ENCODE results near the gene GNGT2.

GNGT2 gene

DNA sequence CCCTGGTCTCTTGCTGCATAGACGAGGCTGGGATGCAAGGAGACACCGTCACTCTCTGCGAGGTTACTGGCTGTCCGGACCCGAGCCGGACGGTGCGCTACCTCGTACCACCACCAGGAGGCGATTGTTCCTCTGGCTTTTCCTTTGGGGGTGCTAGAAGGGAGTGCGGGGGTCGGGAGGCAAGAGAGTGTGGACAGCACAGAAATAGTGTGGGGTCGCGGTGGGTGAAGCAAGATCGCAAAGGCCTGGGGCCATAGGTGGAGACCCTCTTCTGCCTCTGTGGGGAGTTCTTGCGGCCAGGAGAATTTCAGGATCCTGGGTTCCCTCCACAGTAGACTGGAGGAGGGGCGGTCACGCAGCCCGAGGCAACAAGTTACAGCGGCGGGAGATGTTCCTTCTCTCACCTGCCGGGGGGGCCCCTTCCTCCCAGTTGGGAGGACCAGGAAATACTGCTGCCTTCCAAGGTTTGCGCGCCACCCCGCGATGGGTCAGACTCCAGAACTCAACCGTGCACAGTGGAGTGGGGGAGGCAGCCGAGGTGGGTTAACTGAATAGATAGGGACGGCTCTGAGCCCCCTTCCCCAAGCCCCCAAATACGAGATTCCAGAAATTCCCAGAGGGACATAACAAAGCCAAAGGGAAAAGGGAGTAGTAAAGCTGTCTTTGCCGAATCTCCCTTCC, 13.3 kb upstream of the GNGT2 start:
- Histone ChIP-seq H2BK15ac (ENCODE audit: low read depth, poor library complexity, severe bottlenecking) (peak overlapping the region; percentile 34), H3K79me1 (replicated peaks; ENCODE audit: low read length, poor library complexity, severe bottlenecking) (no peaks in the 10 kb centered on the region), H3K27ac (ENCODE audit: low read length, poor library complexity, severe bottlenecking) (no peak overlapping the region), H3K4ac (ENCODE audit: low read depth in 1 of 2, low read length in 2 of 2) (no peak overlapping the region), H3K27me3 (ENCODE audit: control insufficient read depth in 1 of 2, insufficient read depth in 1 of 2, low read length in 2 of 2) (peaks cover 50 to 78% of the 10 kb centered on the region in 2 experiments), H2BK12ac (ENCODE audit: low read length in 2 of 2) (no peak overlapping the region), H2BK5ac (ENCODE audit: low read depth, low read length, poor library complexity, severe bottlenecking) (no peak overlapping the region), H3K9me3 (ENCODE audit: control insufficient read depth, low read length) (no peaks in the 10 kb centered on the region), H3K9ac (ENCODE audit: low read length) (no peak overlapping the region), H2BK120ac (ENCODE audit: low read depth, low read length) (no peak overlapping the region), H2AFZ (ENCODE audit: low read depth, low read length) (no peak overlapping the region), H4K91ac (ENCODE audit: low read length) (no peak overlapping the region), H3K4me1 (ENCODE audit: control insufficient read depth, insufficient read depth, low read depth, low read length) (peaks cover 19% of the 10 kb centered on the region), H2AK5ac (ENCODE audit: low read length, severe bottlenecking) (no peak overlapping the region), H3K36me3 (ENCODE audit: control insufficient read depth in 1 of 2, insufficient read depth in 2 of 2, low read depth in 1 of 2, low read length in 2 of 2) (peaks cover 0 to 12% of the 10 kb centered on the region in 2 experiments), H3K4me2 (ENCODE audit: low read length, poor library complexity, severe bottlenecking) (peak overlapping the region; percentile 70), H4K8ac (ENCODE audit: low read length) (no peak overlapping the region), H3K4me3 (ENCODE audit: insufficient read depth in 1 of 2, low read depth in 1 of 2, low read length in 2 of 2) (peak overlapping the region in 1 of 2 experiments; percentile 18), H3K14ac (ENCODE audit: low read length in 2 of 2) (no peak overlapping the region), H3K23ac (ENCODE audit: low read length in 2 of 2) (no peak overlapping the region), H3K18ac (ENCODE audit: low read depth in 1 of 2, low read length in 2 of 2) (no peak overlapping the region)
- 5% methylated on average over 28 of the region's 31 CpGs for WGBS
- DNase-seq, result peak; percentile 38

DNA sequence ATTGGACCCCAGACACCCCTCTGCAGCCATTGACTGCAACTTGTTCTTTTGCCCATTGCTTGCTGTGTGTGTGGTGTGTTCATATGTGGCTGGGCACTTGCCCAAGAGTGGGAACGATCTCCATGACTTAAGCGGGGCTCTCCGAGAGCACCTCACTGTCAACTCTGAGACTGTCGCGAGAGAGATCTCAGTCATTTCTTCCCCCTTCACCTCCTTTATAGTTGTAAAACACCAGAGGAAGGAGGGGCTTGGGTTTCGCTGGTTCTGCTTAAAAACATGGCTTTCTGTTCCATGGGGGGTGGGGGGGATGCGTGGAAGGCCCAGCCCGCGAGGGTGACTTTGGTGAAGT, 12.8 kb upstream of the GNGT2 start:
- no peak overlapping the region for H2AFZ ChIP-seq (ENCODE audit: low read depth, low read length)
- WGBS, result 14% methylated on average over 4 of the region's 9 CpGs
- no peaks in the 10 kb centered on the region for H3K9me3 ChIP-seq (ENCODE audit: control insufficient read depth, low read length)
- no peak overlapping the region for H3K9ac ChIP-seq (ENCODE audit: low read length)
- H3K4me1 ChIP-seq (ENCODE audit: control insufficient read depth, insufficient read depth, low read depth, low read length), result peaks cover 19% of the 10 kb centered on the region
- no peaks in the 10 kb centered on the region for H3K79me1 ChIP-seq (replicated peaks; ENCODE audit: low read length, poor library complexity, severe bottlenecking)
- H2BK12ac ChIP-seq (ENCODE audit: low read length in 2 of 2), result no peak overlapping the region
- no peak overlapping the region for H2BK5ac ChIP-seq (ENCODE audit: low read depth, low read length, poor library complexity, severe bottlenecking)
- H3K4ac ChIP-seq (ENCODE audit: low read depth in 1 of 2, low read length in 2 of 2), result no peak overlapping the region
- no peak overlapping the region for H4K91ac ChIP-seq (ENCODE audit: low read length)
- H3K27ac ChIP-seq (ENCODE audit: low read length, poor library complexity, severe bottlenecking), result no peak overlapping the region
- H2AK5ac ChIP-seq (ENCODE audit: low read length, severe bottlenecking), result no peak overlapping the region
- peak overlapping the region in 1 of 2 experiments; percentile 18 for H3K4me3 ChIP-seq (ENCODE audit: insufficient read depth in 1 of 2, low read depth in 1 of 2, low read length in 2 of 2)
- no peak for DNase-seq
- H3K4me2 ChIP-seq (ENCODE audit: low read length, poor library complexity, severe bottlenecking), result peak overlapping the region; percentile 7
- H4K8ac ChIP-seq (ENCODE audit: low read length), result no peak overlapping the region
- no peak overlapping the region for H3K14ac ChIP-seq (ENCODE audit: low read length in 2 of 2)
- H2BK15ac ChIP-seq (ENCODE audit: low read depth, poor library complexity, severe bottlenecking), result no peak overlapping the region
- no peak overlapping the region for H2BK120ac ChIP-seq (ENCODE audit: low read depth, low read length)
- peaks cover 50 to 80% of the 10 kb centered on the region in 2 experiments for H3K27me3 ChIP-seq (ENCODE audit: control insufficient read depth in 1 of 2, insufficient read depth in 1 of 2, low read length in 2 of 2)
- no peak overlapping the region for H3K23ac ChIP-seq (ENCODE audit: low read length in 2 of 2)
- H3K36me3 ChIP-seq (ENCODE audit: control insufficient read depth in 1 of 2, insufficient read depth in 2 of 2, low read depth in 1 of 2, low read length in 2 of 2), result peaks cover 0 to 14% of the 10 kb centered on the region in 2 experiments
- no peak overlapping the region for H3K18ac ChIP-seq (ENCODE audit: low read depth in 1 of 2, low read length in 2 of 2)

DNA sequence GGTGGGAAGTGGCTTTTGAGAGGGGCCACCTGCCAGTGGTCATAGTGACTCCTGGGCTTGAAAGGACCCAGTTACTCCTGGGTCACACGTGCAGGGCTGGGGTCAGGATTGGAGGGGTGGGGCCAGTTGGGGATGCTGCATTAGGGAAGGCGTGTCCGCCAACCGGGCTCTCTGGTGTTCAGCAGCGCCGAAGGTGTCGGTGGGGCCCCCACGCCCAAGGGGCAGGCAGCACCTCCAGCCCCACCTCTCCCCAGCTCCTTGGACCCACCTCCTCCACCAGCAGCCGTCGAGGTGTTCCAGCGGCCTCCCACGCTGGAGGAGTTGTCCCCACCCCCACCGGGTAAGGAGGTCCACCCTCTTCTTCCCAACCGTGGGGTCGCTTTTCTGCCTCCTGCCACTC, 9.6 kb upstream of the GNGT2 start:
- peaks cover 17% of the 10 kb centered on the region for H3K4me1 ChIP-seq (ENCODE audit: control insufficient read depth, insufficient read depth, low read depth, low read length)
- H3K79me1 ChIP-seq (replicated peaks; ENCODE audit: low read length, poor library complexity, severe bottlenecking), result no peaks in the 10 kb centered on the region
- 98% methylated on average over 14 of the region's 15 CpGs for WGBS
- H3K23ac ChIP-seq (ENCODE audit: low read length in 2 of 2), result no peak overlapping the region
- DNase-seq, result no peak
- H3K4ac ChIP-seq (ENCODE audit: low read depth in 1 of 2, low read length in 2 of 2), result no peak overlapping the region
- H2BK15ac ChIP-seq (ENCODE audit: low read depth, poor library complexity, severe bottlenecking), result no peak overlapping the region
- peaks cover 26 to 54% of the 10 kb centered on the region in 2 experiments for H3K27me3 ChIP-seq (ENCODE audit: control insufficient read depth in 1 of 2, insufficient read depth in 1 of 2, low read length in 2 of 2)
- no peak overlapping the region for H3K4me3 ChIP-seq (ENCODE audit: insufficient read depth in 1 of 2, low read depth in 1 of 2, low read length in 2 of 2)
- H3K4me2 ChIP-seq (ENCODE audit: low read length, poor library complexity, severe bottlenecking), result no peak overlapping the region
- no peak overlapping the region for H4K91ac ChIP-seq (ENCODE audit: low read length)
- H4K8ac ChIP-seq (ENCODE audit: low read length), result no peak overlapping the region
- H3K27ac ChIP-seq (ENCODE audit: low read length, poor library complexity, severe bottlenecking), result no peak overlapping the region
- peaks cover 0 to 20% of the 10 kb centered on the region in 2 experiments for H3K36me3 ChIP-seq (ENCODE audit: control insufficient read depth in 1 of 2, insufficient read depth in 2 of 2, low read depth in 1 of 2, low read length in 2 of 2)
- peak overlapping the region in 1 of 2 experiments; percentile 42 for H3K14ac ChIP-seq (ENCODE audit: low read length in 2 of 2)
- no peak overlapping the region for H2AK5ac ChIP-seq (ENCODE audit: low read length, severe bottlenecking)
- H3K9me3 ChIP-seq (ENCODE audit: control insufficient read depth, low read length), result no peaks in the 10 kb centered on the region
- no peak overlapping the region for H2BK5ac ChIP-seq (ENCODE audit: low read depth, low read length, poor library complexity, severe bottlenecking)
- no peak overlapping the region for H3K9ac ChIP-seq (ENCODE audit: low read length)
- H2AFZ ChIP-seq (ENCODE audit: low read depth, low read length), result no peak overlapping the region
- H3K18ac ChIP-seq (ENCODE audit: low read depth in 1 of 2, low read length in 2 of 2), result no peak overlapping the region
- no peak overlapping the region for H2BK120ac ChIP-seq (ENCODE audit: low read depth, low read length)
- H2BK12ac ChIP-seq (ENCODE audit: low read length in 2 of 2), result no peak overlapping the region

DNA sequence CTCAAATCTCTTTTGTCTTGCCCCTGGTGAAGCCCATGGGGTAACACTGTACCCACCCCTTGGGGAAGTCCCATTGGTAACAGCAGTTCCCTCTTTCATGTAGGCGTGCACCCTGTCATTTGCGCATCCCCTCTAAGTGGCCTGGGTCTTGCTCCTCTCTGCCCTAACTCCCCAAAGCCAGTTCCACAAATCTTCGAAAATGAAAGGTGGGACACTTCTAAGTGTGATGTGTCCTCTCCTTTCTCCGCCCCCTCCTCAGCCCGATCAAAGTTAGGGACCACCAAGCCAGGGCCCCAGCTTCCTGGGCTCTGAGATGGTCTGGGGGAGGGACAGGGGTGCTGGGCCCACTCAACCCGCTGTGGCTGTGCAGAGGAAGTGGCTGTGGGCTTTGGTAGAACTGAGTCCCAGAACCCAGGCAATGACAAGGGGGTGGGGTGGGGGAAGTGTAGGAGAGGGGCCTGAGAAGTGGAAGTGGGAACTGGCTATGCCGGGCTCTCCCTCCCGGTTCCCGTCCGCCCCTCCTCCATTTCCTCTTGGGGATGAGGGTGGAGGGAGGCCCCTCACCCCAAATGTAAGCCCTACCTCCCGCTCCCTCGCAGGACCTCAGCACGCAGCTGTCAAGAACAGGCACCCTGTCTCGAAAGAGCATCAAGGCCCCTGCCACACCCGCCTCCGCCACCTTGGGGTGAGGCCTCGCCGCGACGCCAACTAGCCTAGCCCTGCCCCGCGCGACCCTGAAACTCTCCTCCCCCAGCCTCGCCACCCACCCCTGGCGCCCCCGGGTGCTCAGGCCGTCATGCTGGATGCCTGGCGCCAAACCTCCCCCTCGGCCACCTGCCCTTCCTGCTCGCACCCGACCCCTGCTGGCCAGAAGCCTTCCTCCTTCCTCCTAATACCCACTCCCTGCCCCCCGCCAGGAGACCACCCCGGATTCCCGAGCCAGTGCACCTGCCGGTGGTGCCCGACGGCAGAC, 8.9 kb upstream of the GNGT2 start:
- Histone ChIP-seq H3K18ac (ENCODE audit: low read depth in 1 of 2, low read length in 2 of 2) (no peak overlapping the region), H3K36me3 (ENCODE audit: control insufficient read depth in 1 of 2, insufficient read depth in 2 of 2, low read depth in 1 of 2, low read length in 2 of 2) (peaks cover 0 to 20% of the 10 kb centered on the region in 2 experiments), H2BK15ac (ENCODE audit: low read depth, poor library complexity, severe bottlenecking) (no peak overlapping the region), H2BK5ac (ENCODE audit: low read depth, low read length, poor library complexity, severe bottlenecking) (no peak overlapping the region), H3K4me1 (ENCODE audit: control insufficient read depth, insufficient read depth, low read depth, low read length) (peaks cover 10% of the 10 kb centered on the region), H3K4ac (ENCODE audit: low read depth in 1 of 2, low read length in 2 of 2) (no peak overlapping the region), H3K9me3 (ENCODE audit: control insufficient read depth, low read length) (no peaks in the 10 kb centered on the region), H3K79me1 (replicated peaks; ENCODE audit: low read length, poor library complexity, severe bottlenecking) (no peaks in the 10 kb centered on the region), H2AFZ (ENCODE audit: low read depth, low read length) (no peak overlapping the region), H3K14ac (ENCODE audit: low read length in 2 of 2) (no peak overlapping the region), H2AK5ac (ENCODE audit: low read length, severe bottlenecking) (no peak overlapping the region), H3K4me2 (ENCODE audit: low read length, poor library complexity, severe bottlenecking) (no peak overlapping the region), H3K4me3 (ENCODE audit: insufficient read depth in 1 of 2, low read depth in 1 of 2, low read length in 2 of 2) (peak overlapping the region in 1 of 2 experiments; percentile 14), H4K91ac (ENCODE audit: low read length) (no peak overlapping the region), H2BK12ac (ENCODE audit: low read length in 2 of 2) (no peak overlapping the region), H4K8ac (ENCODE audit: low read length) (no peak overlapping the region), H2BK120ac (ENCODE audit: low read depth, low read length) (no peak overlapping the region), H3K27ac (ENCODE audit: low read length, poor library complexity, severe bottlenecking) (no peak overlapping the region), H3K23ac (ENCODE audit: low read length in 2 of 2) (no peak overlapping the region), H3K27me3 (ENCODE audit: control insufficient read depth in 1 of 2, insufficient read depth in 1 of 2, low read length in 2 of 2) (peaks cover 19 to 46% of the 10 kb centered on the region in 2 experiments), H3K9ac (ENCODE audit: low read length) (no peak overlapping the region)
- WGBS, result 98% methylated on average over 35 of the region's 37 CpGs
- no peak for DNase-seq
